ENCODE data around the gene SLC9A7.

SLC9A7 gene

DNA sequence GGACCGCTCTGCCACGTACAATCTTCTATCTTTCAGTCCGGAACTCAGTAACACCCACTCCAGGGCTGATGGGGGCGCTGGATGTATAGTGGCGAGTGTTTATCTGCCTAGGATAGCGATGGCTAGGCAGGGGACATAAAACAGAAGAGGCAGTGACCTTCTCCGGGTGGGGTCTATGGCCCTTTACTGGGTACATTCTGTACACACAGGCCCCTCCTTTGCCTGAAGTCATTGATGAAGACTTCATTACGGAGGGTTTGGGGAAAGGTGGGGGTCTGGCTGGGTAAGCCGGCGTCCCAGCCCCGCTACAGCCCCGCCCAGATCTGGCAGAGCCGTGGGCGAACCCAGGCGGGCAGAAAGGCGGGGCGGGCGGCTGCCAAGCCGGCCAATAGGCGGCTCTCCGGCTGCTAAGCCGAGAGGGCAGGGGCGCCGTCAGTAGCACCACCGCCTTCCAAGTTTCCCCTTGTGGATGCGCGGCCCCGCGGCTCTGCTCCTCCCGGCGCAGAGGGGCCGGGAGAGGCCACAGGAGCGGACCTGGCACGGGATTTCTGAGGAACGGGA, 185.5 kb downstream of the SLC9A7 start, which contains the start of gene CHST7:
TSS of gene CHST7 (plus strand) at position 435 of the 561 bp plus-strand sequence. CDS start 167 bp downstream, outside the sequence.
- DNase-seq: peak; percentile 30 to 78 (median 47)

DNA sequence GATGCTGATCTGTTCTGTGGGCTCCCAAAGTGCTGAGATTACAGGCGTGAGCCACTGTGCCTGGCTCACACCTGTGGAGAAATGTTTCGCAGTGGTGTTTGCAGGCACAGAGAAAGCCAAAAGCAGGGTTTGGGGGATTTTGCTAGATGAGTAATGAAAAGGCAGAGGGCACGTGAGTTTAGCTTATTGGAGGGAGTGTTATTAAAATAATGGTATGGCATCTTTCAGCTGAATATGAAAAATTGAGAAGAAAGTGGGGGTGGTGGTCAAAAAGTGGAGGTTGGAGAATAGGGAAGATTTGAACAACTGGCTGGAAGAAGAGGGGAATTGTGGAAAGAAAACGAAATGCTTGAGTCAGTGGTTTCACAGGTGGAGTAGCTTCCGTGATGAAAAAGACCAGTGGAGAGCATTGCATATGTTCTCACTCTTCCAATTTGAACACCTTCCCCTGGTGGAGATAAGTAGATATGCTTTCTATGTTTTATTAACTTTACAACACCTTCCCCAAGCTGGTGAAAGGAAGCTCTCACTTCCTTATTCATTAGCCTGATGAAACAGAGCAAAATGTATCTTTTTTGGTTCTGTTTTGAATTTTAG, 186.5 kb downstream of the SLC9A7 start:
- DNase-seq: peak in 3 of 5 experiments; percentile 15 to 75 (median 46)

DNA sequence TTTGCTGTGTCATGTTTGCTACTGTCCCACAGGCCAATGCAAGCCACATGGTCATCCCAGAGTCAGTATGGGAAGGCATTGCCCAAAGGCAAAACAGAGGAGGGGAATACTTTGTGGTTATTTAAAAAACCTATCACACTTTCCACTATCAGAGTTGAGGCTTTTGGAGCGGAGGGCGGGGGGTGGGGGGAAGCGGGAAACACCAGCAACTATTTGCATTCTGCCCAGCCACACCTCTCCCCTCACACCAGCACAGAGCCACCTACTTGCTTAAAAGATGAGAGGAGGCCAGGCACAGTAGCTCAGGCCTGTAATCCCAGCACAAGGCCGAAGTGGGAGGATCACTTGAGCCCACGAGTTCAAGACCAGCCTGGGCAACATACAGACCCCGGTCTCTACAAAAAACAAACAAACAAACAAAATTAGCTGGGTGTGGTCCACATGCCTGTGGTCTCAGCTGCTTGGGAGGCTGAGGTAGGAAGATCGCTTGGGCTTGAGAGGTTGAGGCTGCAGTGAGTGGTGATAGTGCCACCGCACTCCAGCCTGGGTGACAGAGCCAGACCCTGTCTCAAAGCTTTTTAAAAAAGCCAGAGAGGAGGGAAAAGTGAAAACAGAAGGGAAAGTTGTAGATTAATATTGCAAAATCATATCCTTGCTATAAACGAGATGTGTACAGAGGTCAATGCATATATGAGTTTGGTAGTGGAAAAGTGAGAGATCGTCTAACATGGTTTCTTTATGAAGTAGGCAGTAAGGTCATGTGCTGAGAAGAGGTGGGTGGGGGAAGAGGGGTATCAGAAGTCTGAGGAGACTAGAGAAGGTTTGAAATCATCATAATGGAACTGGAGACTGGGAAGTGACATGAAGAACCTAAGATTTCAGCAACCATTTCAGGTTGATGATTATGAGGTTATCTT, 187.2 kb downstream of the SLC9A7 start:
- no peak for DNase-seq

DNA sequence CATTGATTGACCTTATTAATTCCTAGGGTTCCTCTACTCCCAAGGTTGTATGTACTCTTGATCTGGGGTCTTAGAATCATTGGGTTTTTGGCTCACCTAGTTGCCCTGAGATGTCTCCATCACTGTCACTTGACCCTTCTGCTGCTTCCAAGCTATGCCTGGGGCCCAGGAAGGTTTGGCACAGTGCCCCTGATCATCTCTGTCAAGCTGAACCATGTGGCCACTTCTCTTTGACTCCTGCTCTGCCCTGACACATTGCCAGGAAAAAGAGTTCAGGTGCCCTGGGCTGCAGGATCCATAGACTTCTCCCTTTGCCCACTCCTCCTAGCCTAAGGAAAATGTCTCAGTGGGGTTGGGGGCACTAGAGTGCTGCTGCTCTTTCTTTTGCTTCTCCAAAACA, 189.3 kb downstream of the SLC9A7 start:
- DNase-seq: no peak

DNA sequence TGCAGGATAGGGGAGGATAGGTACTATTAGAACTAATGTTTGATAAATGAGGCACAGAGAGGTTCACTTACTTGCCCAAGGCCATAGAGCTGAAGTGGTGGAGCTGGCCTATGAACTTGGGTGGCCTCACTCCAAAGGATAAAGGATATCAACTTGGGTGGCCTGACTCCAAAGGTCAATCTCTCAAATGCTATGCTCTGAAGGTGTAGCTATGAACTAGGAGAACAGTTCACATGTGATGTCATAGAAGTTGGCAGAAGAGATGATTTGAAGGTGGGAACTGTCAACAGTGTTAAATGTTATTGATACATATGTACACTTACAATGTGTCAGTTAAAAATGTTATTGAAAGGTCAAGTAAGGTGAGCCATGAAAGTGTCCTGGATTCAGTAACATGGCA, 191.5 kb downstream of the SLC9A7 start:
- DNase-seq: no peak

DNA sequence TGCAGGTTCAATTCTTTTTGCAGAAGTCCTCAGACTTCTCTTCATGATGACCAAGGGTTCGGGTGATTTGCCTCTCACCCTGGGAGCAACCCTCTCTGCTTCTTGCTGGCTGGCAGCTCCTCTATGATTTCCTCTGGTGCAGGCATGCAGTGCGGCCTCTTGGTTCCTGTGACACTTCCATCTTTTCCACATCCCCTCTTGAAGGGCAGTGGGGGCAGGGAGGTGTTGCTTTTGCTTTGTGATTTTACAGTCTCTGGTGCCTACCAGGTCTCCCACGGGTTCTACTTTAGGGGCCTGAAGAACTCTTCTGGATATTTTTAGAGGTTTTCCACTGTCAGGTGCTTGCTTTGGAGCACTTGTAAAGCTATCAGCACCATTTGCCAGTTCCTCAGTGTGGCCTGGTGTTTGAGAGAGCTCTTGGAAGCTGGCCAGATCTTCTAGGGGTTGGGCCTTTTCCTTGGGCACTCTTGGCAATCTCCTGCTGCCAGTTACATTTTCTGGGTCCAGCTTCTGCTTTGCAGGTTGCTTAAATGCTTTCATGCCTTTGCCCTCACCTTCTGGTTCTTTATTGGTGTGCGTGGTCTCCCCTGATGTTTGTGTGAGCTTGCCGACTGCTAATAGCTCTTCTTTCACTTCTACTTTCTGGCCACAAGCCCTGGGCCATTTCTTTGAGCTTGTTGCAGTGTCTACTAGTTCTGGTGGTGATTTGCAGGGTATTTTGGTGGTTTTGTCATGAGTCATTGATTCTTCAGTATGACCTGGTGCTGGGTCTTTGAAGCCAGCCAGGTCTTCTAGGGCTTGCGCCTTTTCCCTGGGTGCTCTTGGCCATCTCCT, 196.9 kb downstream of the SLC9A7 start:
- DNase-seq: peak in 1 of 5 experiments; percentile 64

DNA sequence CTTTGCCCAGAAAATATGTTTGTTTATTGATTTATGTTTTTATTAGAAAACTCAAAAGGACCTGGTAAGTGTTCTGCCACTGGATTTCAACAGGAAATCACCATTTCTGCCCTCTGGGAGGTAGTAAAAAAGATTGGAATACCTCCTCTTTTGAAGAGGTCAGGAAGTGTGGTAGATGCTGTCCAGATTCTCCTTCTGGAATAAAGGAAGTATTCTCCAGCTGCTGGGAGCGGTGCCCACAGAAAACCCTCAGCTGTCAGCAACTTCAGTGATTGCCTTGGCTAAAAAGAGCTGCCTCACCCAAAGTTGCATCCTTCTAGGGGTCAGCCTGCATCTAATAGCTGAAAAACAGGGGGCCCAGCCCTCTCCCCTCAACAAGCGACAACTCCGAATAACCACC, 199.9 kb downstream of the SLC9A7 start:
- no peak for DNase-seq

DNA sequence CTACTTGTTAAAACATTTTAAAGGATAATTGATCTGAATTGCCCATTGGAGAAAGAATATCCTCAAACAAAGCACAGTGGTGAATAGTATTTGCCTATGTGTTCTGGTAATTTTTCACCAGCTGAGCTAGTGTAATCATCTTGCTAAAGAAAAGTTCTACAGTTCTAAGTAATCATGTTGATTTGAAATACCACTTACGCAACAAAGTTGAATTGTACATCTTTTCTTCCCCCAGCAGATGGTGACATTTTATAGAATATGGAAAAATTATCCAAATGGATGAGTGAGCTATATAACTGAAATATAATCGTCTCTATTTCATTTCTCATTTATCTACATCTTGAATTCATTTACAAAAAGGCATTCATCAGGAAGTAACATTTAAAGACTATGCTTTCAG, 204.0 kb downstream of the SLC9A7 start:
- DNase-seq: no peak

DNA sequence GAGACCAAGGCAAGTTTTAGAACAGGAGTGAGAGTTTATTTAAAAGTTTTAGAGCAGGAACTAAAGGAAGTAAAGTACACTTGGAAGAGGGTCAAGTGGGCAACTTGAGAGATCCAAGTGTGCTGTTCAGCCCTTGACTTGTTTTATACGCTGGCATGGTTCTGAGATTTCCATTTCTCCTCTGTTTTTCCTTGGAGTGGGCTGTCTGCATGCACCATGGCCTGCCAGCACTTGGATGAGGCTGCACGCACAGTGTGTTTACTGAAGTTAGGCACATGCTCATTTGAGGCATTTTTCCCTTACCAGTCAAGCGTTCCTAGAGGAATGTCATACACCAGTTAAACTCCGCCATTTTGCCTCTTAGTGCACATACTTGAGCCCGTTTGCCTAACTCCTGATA, 205.0 kb downstream of the SLC9A7 start:
- no peak for DNase-seq

DNA sequence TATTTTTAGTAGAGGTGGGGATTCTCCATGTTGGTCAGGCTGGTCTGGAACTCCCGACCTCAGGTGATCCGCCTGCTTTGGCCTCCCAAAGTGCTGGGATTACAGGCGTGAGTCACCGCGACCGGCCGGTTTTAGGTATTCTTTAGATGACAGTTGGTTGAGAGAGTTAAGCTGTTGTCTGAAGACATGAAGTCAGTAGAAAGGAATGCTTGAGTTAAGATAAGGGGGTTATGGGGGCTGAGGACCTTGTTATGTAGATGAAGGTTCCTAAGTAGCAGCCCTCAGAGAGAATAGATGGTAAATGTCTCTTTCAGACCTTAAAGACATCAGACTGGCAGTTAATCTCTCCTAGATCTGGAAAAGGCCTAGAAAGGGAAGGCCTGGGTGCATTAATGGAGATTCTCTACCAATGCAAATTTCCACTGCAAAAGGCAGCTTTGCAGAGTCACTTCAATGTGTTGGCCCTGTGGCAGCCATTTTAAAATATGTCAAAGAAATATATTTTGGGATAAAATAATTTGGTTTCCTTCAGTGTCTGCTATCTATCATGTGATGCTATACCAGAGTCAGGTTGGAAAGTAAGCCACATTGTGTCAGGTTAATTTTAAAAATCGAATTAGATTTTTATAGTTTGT, 207.3 kb downstream of the SLC9A7 start:
- DNase-seq: no peak

DNA sequence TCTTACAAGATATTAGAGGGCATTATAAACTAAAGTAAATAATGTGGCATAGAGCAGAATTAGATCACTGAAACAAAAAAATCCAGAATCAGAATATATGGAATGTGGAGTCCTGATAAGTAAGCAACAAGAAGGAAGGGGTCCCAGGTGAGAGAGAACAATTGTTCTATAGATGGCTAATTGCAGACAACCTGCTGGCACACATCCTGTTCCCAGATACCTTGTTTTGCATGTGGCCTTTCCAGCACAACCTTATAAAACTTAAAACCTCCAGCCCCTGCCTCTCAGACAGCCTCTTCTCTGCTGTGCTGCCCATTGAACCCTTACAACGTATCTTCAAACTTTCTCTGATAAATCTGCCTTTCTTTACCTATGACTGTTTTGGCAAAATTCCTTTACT, 209.0 kb downstream of the SLC9A7 start:
- no peak for DNase-seq

Data from T-helper 2 cell (primary cell).